Left ventricle myocardium inferior (tissue), 1 donor: ENCODE data around the gene WDFY3. TPM values are rescaled to one million over a fixed set of nuclear protein-coding genes. Genes with fewer than 3 reads are reported as not detected.

ENCODE experiments used
- DNase-seq: peaks from one replicate; pipeline ENCODE4 v3.0.0-alpha.2; 2020
- H3K27ac ChIP-seq: fragments of 200-600 bp; replicated peaks from 2 replicates; pipeline ENCODE4 v1.8.0; 2021
- H3K27me3 ChIP-seq: fragments of 200-600 bp; 2 replicates; pipeline ENCODE4 v1.8.0; 2021; ENCODE audit warnings: low read depth
- H3K36me3 ChIP-seq: fragments of 200-600 bp; 2 replicates; pipeline ENCODE4 v1.8.0; 2021
- H3K4me1 ChIP-seq: fragments of 200-600 bp; 2 replicates; pipeline ENCODE4 v1.8.0; 2021
- H3K4me3 ChIP-seq: fragments of 200-600 bp; 2 replicates; pipeline ENCODE4 v1.8.0; 2021; ENCODE audit warnings: mild to moderate bottlenecking, moderate library complexity
- H3K9me3 ChIP-seq: fragments of 200-600 bp; replicated peaks from 2 replicates; pipeline ENCODE4 v1.8.0; 2021
- intact Hi-C: fragments of 100-400 bp; cut with micrococcal nuclease; formaldehyde crosslinking; loops from one replicate; pipeline ENCODE4 v1.11.0; 2022
- total RNA-seq: library from RNA; stranded (reverse); fragmentation: NEBNext Ultra II Directional; extraction: Animal tissue kit (Norgen Biotek cat#: 25700); gene quantifications from one replicate; pipeline ENCODE4 v1.2.1, GENCODE V29; 2021
- TF ChIP-seq, protein P1 (sequence below): fragments of 200-600 bp; IDR thresholded peaks from 2 replicates; pipeline ENCODE4 v1.8.0; 2021; ENCODE audit warnings: antibody characterized with exemption, mild to moderate bottlenecking, borderline replicate concordance
- donor health status: DM: no; HTN: yes; CAD: no; lungs with severe emphysema.

WDFY3 gene
- total RNA-seq, 1 donor from 2014 or later: 48.7 TPM

DNA sequence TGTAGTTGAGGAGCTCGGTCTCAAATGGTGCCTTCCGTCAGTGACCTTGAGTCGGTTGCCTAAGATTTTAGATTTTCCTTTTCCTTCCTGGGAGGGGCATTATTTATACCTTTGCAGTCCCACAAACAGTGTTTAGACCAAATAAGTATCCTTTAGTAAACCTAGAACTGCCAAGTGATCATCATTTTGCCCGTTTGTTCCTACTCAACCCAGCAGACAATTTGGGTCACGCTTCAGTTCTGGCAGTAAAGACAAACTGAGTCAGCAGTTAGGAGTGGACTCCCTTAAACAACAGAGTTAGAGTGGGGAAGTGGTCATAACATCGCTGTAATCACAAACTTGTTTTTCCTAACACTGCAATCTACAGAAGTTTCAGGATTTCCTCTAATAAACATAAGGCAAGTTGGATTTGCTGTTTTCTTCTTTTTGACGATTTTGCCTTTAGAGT lies 777 bp upstream of the WDFY3 start:
- Histone ChIP-seq H3K4me1 (peaks cover 55% of the 10 kb centered on the region), H3K27ac (peak overlapping the region; percentile 94), H3K36me3 (no peaks in the 10 kb centered on the region), H3K9me3 (no peaks in the 10 kb centered on the region), H3K27me3 (no peaks in the 10 kb centered on the region), H3K4me3 (peak overlapping the region; percentile 92)
- TF ChIP-seq, protein P1, sequence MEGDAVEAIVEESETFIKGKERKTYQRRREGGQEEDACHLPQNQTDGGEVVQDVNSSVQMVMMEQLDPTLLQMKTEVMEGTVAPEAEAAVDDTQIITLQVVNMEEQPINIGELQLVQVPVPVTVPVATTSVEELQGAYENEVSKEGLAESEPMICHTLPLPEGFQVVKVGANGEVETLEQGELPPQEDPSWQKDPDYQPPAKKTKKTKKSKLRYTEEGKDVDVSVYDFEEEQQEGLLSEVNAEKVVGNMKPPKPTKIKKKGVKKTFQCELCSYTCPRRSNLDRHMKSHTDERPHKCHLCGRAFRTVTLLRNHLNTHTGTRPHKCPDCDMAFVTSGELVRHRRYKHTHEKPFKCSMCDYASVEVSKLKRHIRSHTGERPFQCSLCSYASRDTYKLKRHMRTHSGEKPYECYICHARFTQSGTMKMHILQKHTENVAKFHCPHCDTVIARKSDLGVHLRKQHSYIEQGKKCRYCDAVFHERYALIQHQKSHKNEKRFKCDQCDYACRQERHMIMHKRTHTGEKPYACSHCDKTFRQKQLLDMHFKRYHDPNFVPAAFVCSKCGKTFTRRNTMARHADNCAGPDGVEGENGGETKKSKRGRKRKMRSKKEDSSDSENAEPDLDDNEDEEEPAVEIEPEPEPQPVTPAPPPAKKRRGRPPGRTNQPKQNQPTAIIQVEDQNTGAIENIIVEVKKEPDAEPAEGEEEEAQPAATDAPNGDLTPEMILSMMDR: no peak
- intact Hi-C loops: loop anchor here (10.0 kb wide), 1 partner anchor 62 kb away; no protein-coding TSS in a partner anchor
- no peak for DNase-seq

DNA sequence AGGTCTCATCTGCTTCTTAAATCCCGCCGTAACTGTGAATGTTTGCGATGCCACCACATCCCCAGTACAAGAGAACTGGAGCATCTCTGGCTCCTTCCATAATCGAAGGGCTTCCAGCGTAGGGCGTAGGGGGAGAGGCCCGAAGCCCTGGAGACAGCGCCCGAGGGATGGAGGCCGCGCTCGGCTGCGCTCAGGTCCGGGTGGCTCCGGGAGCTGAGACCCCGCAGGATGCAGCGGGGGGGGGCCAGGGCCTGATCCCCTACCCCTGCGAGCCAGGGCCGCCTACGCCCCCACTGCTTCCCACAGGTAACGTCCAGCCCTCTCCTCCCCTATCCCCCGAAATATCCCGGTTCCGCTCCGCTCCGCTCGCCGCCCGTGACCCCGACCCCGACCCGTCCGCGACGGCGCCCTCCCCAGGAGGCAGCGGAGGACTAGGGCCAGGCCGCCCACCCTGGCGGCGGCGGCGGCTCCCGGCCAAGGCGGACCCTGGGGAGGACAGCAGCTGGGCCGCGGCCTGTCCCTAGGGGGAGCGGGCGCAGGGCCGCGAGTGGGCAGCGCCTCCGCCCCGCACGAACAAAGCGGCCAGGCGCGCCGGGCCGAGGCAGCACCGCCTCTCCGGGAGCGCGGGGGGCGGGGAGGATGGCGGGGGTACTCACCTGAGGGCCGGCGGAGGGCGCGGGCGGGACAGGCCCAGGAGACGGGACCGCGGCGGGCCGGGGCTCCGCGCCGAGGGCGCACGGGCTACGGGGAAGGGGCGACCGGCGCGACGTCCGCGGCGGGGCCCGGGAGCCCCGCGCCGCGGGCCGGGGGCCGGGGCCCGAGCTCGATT lies 723 bp downstream of the WDFY3 start:
- TF ChIP-seq, protein P1: peak; percentile 36

DNA sequence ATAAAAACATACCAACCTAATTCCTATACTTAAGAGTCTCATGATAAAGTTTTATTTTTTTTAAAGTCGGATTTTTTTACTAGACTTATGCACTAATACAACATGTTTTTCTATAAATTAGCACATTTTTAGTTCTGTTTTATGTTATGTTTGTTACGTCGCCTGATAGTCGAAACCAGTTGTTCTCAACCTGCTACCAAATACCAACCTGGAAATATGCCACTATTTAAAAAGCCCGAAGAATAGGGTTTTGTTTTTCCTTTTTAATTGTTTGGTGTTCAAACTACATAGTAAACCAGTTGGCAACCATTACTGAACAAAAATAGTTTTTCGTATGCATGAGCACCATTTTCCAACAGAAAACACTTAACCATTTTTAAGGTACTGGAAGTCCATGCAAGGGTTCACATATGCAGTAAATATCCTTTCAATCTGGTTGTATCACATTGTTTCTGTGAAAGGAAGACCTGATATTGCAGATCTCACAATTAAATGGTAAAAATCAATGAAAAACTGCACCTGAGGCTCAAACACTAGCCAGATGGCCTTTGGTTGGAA lies 1.4 kb downstream of the WDFY3 start:
- H3K9me3 ChIP-seq: no peaks in the 10 kb centered on the region
- TF ChIP-seq, protein P1: no peak
- no peak for DNase-seq
- intact Hi-C loops: loop anchor here (10.0 kb wide), 1 partner anchor 60 kb away; no protein-coding TSS in a partner anchor
- H3K4me1 ChIP-seq: peaks cover 53% of the 10 kb centered on the region
- H3K27ac ChIP-seq: peak overlapping the region; percentile 94
- H3K4me3 ChIP-seq: peak overlapping the region; percentile 92
- no peaks in the 10 kb centered on the region for H3K36me3 ChIP-seq
- no peaks in the 10 kb centered on the region for H3K27me3 ChIP-seq

More for the DNA sequence above, 723 bp downstream of the WDFY3 start:
- Histone ChIP-seq H3K4me1 (peaks cover 48% of the 10 kb centered on the region), H3K27ac (peak overlapping the region; percentile 94), H3K4me3 (peak overlapping the region; percentile 92), H3K9me3 (no peaks in the 10 kb centered on the region), H3K36me3 (no peaks in the 10 kb centered on the region), H3K27me3 (no peaks in the 10 kb centered on the region)
- intact Hi-C loops: loop anchor here (10.0 kb wide), 1 partner anchor 61 kb away; no protein-coding TSS in a partner anchor
- peak; percentile 48 for DNase-seq

DNA sequence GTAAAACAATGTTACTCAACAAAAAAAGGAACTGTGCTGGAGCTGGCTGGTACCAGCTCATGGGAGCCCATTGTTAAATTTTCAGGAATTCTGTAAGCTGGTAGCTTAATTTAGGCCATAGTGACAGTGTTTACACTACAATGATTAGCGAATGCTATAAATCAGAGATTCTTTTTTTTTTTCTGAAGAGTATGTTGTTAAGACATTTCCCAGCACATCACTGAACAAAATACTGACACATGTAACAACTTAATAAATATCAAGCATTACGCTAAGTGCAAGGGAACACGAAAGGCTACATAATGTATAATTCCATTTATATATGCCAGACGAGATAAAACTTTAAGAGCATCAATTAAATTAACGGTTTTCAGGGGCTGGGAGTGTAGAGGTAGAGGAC lies 4.4 kb downstream of the WDFY3 start:
- intact Hi-C loops: loop anchor here (10.0 kb wide), 1 partner anchor 57 kb away; no protein-coding TSS in a partner anchor
- Histone ChIP-seq H3K9me3 (no peaks in the 10 kb centered on the region), H3K4me1 (peaks cover 60% of the 10 kb centered on the region), H3K27ac (no peak overlapping the region), H3K36me3 (no peaks in the 10 kb centered on the region), H3K27me3 (no peaks in the 10 kb centered on the region), H3K4me3 (no peak overlapping the region)
- TF ChIP-seq, protein P1: no peak
- DNase-seq: no peak

DNA sequence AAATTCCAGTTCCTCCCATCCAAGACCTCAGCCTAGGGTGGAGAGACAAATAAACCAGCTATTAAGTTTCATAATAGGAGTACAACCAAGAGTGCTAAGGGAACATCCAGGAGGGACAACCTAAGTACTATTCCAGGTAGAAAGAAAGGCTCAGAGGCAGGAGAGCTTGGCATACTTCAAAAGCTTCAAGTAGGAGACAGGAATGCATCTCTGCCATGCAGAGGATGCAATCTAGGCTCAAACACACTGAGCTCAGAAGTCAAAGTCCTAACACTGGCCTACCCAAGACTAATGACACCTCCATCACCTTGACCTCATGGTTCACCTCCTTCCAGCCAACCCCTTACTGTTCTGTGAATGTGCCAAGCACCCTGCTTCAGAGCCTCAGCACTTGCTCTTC lies 8.1 kb downstream of the WDFY3 start:
- H3K4me1 ChIP-seq: peaks cover 61% of the 10 kb centered on the region
- no peaks in the 10 kb centered on the region for H3K27me3 ChIP-seq
- H3K27ac ChIP-seq: no peak overlapping the region
- DNase-seq: no peak
- intact Hi-C loops: no loop called here
- no peaks in the 10 kb centered on the region for H3K36me3 ChIP-seq
- TF ChIP-seq, protein P1: no peak
- H3K9me3 ChIP-seq: no peaks in the 10 kb centered on the region
- no peak overlapping the region for H3K4me3 ChIP-seq
